Astrocyte of the cerebellum (primary cell): Measurements from ENCODE around the gene PSD.

Source experiments
- DNase-seq: peaks from one replicate; pipeline ENCODE4 v3.0.0-alpha.2; 2011; ENCODE audit warnings: low read depth
- H3K4me3 ChIP-seq: 2 replicates; pipeline ENCODE4 v1.5.1; 2011; ENCODE audit warnings: mild to moderate bottlenecking, low read depth, low read length, moderate library complexity
- in situ Hi-C: cut with HindIII; loops from 2 replicates; pipeline ENCODE4 v1.10.0; 2017; ENCODE audit warnings: low sequenced_read_pairs
- TF ChIP-seq, protein P1 (sequence below): IDR thresholded peaks from 2 replicates; pipeline ENCODE4 v1.5.1; 2012; ENCODE audit warnings: low read length, low read depth, moderate library complexity, mild to moderate bottlenecking; ENCODE audit errors: missing control alignments

Gene PSD

DNA sequence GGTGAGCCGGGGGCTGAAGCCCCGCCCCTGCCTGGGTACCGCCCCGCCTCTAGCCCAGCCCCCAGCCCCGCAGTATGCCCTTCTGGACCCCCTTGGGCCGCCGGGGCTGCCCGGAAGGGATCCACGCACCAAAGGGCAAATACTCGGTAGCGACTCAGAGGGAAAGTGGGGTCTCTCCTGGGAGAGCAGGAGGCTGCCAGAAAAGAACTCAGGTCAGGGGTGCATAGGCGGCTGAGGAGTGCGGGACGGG is 2.8 kb upstream of the PSD start:
- no peak for DNase-seq
- in situ Hi-C loops: no loop called here
- peak overlapping the region; percentile 91 for H3K4me3 ChIP-seq
- TF ChIP-seq, protein P1, sequence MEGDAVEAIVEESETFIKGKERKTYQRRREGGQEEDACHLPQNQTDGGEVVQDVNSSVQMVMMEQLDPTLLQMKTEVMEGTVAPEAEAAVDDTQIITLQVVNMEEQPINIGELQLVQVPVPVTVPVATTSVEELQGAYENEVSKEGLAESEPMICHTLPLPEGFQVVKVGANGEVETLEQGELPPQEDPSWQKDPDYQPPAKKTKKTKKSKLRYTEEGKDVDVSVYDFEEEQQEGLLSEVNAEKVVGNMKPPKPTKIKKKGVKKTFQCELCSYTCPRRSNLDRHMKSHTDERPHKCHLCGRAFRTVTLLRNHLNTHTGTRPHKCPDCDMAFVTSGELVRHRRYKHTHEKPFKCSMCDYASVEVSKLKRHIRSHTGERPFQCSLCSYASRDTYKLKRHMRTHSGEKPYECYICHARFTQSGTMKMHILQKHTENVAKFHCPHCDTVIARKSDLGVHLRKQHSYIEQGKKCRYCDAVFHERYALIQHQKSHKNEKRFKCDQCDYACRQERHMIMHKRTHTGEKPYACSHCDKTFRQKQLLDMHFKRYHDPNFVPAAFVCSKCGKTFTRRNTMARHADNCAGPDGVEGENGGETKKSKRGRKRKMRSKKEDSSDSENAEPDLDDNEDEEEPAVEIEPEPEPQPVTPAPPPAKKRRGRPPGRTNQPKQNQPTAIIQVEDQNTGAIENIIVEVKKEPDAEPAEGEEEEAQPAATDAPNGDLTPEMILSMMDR: no peak

DNA sequence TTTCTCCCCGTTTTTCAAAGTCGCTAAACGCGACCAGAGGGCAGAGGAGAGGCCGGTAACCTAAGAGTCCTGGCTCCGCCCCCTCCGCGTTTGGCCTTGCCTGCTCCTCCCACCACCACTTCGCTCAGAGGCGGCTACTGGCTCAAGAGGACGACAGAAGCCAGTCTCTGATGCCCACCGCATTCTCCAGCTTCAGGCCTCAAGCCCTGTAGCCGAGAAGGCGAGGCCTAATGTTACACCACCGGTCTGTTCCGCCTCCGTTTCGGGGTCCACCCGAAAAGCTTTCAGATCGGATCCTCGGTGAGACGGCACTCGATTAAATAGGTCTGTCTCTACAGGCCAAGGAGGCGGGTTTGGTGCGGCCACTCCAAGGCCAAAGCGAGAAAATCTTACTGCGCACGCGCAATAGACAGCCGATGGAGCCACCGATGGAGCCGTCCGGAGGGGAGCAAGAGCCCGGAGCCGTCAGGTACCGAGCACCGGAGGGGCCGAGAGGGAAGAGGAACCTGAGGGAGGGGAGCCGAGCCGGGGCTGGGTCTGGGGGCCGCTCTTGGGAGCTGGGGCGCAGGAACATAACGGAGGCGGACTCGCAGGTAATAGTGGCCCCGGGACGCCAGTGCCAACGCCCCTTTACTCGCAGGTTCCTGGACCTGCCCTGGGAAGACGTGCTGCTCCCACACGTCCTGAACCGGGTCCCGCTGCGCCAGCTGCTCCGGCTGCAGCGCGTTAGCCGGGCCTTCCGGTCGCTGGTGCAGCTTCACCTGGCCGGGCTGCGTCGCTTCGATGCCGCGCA is 2.3 kb upstream of the PSD start, which contains the start of gene FBXL15:
Gene FBXL15, plus strand, starts transcription at position 123 of the 793 bp plus-strand sequence. Its CDS starts 294 bp downstream, at position 417.
- peak; percentile 94 for DNase-seq
- TF ChIP-seq, protein P1: no peak
- in situ Hi-C loops: no loop called here
- peak within 1 kb of the TSS; percentile 91 for H3K4me3 ChIP-seq

DNA sequence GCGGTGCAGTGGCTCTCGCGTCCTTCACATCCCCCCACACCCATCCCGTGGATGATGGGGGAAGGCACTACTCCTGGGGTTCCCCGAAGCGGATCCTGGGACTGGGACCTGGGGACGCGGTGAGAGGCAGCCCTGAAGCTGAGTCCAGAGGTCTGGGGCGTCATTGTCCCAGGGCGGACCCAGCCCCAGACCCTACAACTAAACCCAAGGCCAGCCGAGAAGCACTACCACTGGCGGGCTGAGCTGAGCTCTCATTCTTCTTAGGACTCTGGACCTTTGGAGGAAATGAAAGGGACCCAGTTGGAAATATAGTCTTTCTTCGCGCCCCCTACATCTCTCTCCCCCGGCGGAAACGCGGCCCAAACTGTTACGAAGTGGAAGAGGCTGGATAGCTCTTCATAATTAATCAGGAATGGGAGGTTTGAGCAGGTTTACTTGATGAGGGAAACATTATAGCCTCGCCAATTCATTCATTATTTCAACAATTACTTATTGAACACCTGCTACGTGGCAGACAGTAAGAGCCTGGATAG is 1.7 kb upstream of the PSD start:
- in situ Hi-C loops: no loop called here
- DNase-seq: no peak
- peak overlapping the region; percentile 91 for H3K4me3 ChIP-seq
- TF ChIP-seq, protein P1: no peak

DNA sequence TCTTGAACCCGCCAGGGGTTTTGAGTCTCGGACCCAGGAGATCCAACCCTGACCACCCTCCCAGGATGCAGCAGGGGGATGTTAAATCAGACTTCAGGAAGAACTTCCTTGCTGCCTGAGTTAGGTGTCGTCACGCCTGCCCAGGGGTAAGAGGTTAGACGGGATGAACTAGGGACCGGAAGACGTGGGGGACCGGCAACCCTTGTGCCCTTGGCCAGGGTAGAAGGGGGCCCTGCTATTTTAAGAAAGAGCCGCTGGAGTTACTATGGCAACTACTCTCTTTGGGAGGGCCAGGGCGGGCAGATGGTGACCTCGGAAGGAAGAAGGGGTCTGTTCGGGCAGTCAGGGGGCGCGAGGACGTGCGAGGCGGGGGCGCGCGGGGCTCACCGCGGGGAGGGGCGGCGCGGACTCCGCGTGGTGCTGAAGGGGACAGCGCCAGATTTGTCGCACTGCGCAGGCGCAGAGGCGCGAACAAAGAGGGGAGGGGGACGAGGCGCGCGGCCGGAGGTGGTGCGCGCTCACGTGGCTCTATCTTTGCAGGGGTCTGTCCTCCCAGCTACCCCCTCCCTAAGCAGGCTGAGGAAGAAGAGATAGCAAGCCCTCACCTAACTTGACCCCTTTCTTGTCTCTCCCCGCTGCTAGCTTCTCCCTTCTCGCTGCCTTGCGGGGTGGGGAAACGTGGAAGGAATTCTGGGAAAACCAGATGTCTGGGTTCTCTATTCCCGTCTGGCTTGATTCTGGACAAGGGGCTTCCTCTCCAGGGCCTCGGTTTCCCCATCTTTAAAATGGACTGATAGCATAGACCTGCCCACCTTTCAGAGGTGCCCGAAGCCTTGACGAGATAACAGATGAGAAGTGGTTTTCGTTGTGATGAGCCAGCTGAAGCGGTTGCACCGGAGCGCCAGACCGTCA is 940 bp upstream of the PSD start:
- peak overlapping the region; percentile 91 for H3K4me3 ChIP-seq
- DNase-seq: no peak
- TF ChIP-seq, protein P1: no peak
- in situ Hi-C loops: no loop called here

DNA sequence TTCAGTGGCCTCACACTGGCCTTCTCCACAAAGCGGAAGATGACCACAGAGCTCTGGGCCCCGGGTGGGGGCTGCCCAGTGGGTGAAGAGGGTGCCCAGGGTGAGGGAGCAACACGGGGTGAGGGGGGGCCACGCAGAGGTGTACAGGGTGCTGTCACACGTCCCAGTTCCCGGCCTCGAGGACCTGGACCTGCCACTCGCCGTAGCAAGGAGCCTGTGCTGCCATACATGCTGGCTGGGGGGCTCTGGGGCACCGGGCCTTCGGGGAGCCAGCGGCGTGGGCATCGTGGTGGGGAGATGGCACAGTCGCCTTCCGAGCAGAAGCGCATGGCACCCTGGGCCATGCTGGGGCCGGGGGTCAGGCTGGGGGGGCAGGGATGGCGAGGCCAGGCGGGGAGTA is 1.9 kb downstream of the PSD start:
- no peak for DNase-seq
- TF ChIP-seq, protein P1: no peak
- in situ Hi-C loops: no loop called here
- no peak overlapping the region for H3K4me3 ChIP-seq

DNA sequence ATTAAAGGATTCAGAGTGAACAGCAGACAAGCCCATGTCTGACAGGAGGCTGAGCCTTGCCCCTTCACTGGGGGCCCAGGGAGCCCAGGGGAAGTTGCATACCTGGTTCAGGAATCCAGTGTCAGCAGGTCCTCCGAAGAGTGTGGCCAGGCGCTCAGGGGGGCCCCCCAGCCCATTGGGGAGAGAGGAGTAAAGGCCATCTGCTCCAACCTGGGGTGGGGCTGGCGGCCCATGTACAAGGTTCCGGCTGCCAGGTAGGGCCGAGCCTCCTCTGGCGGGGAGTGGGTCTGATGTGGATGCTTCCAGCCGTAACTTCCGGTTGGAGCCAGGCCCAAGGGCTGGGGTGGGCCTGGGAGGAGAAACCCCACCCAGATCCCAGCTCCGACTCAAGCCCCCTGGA is 2.3 kb downstream of the PSD start:
- no peak for DNase-seq
- TF ChIP-seq, protein P1: no peak
- no peak overlapping the region for H3K4me3 ChIP-seq
- in situ Hi-C loops: no loop called here
